SJSA1 (cell line): Measurements from ENCODE around the gene MEPCE. TPM values are rescaled to one million over a fixed set of nuclear protein-coding genes. Genes with fewer than 3 reads are reported as not detected.
A peak's percentile ranks its signal among the peaks of the same experiment; 100 is the strongest.

Source experiments
- DNase-seq, 2 experiments: peaks; one replicate each; pipeline ENCODE4 v3.0.0-alpha.2; 2015 to 2020; ENCODE audit warnings: low spot score in 2 of 2, low read depth in 1 of 2
- H3K27ac ChIP-seq: fragments of 250-450 bp; sonication (Bioruptor Pico); 2 replicates; pipeline ENCODE4 v1.5.1; 2020; ENCODE audit warnings: mild to moderate bottlenecking, moderate library complexity
- H3K27me3 ChIP-seq: fragments of 250-450 bp; sonication (Bioruptor Pico); replicated peaks from 2 replicates; pipeline ENCODE4 v1.5.1; 2020; ENCODE audit warnings: mild to moderate bottlenecking, moderate library complexity
- H3K36me3 ChIP-seq: fragments of 250-450 bp; sonication (Bioruptor Pico); 2 replicates; pipeline ENCODE4 v1.5.1; 2020; ENCODE audit warnings: mild to moderate bottlenecking
- H3K4me1 ChIP-seq: fragments of 250-450 bp; sonication (Bioruptor Pico); replicated peaks from 2 replicates; pipeline ENCODE4 v1.6.1; 2021; ENCODE audit warnings: mild to moderate bottlenecking
- H3K4me3 ChIP-seq: fragments of 250-450 bp; sonication (Bioruptor Pico); 2 replicates; pipeline ENCODE4 v1.5.1; 2020; ENCODE audit warnings: mild to moderate bottlenecking
- H3K9me3 ChIP-seq: fragments of 250-450 bp; sonication (Bioruptor Pico); replicated peaks from 2 replicates; pipeline ENCODE4 v1.5.1; 2020; ENCODE audit warnings: mild to moderate bottlenecking
- total RNA-seq: library from RNA; depleted of rRNA; stranded (reverse); fragments of >200 nt; shearing (Covaris generic); gene quantifications from 2 replicates; pipeline ENCODE4 v1.2.3, GENCODE V29; 2014

MEPCE gene
- total RNA-seq, 1 experiment from 2014 or later, result 25.6 TPM

GRCh38 chr7:100419660-100420226 lies 9.9 kb upstream of the MEPCE start:
- H3K4me1 ChIP-seq, result no peaks in the 10 kb centered on the region
- no peak overlapping the region for H3K4me3 ChIP-seq
- H3K27ac ChIP-seq, result no peak overlapping the region
- H3K9me3 ChIP-seq, result no peaks in the 10 kb centered on the region
- DNase-seq, result no peak
- no peaks in the 10 kb centered on the region for H3K36me3 ChIP-seq
- H3K27me3 ChIP-seq, result peaks cover 15% of the 10 kb centered on the region

GRCh38 chr7:100423315-100423714 lies 6.3 kb upstream of the MEPCE start:
- Histone ChIP-seq H3K27ac (no peak overlapping the region), H3K36me3 (no peaks in the 10 kb centered on the region), H3K9me3 (no peaks in the 10 kb centered on the region), H3K27me3 (peaks cover 4% of the 10 kb centered on the region), H3K4me1 (peaks cover 4% of the 10 kb centered on the region), H3K4me3 (no peak overlapping the region)
- no peak for DNase-seq

- no peak overlapping the region for H3K4me3 ChIP-seq
- no peak overlapping the region for H3K27ac ChIP-seq
- H3K36me3 ChIP-seq, result peaks cover 5% of the 10 kb centered on the region
- no peaks in the 10 kb centered on the region; the same call in 1 of the 2 replicates for H3K27me3 ChIP-seq
- DNase-seq, result no peak
- H3K9me3 ChIP-seq, result no peaks in the 10 kb centered on the region
- H3K4me1 ChIP-seq, result peaks cover 4% of the 10 kb centered on the region
Observed at GRCh38 chr7:100425347-100425746, 4.3 kb upstream of the MEPCE start.

GRCh38 chr7:100426516-100426915 lies 3.1 kb upstream of the MEPCE start:
- Histone ChIP-seq H3K4me3 (no peak overlapping the region), H3K27ac (no peak overlapping the region), H3K36me3 (peaks cover 16% of the 10 kb centered on the region), H3K9me3 (no peaks in the 10 kb centered on the region), H3K4me1 (peaks cover 15% of the 10 kb centered on the region), H3K27me3 (no peaks in the 10 kb centered on the region)
- DNase-seq, result no peak

- no peaks in the 10 kb centered on the region for H3K27me3 ChIP-seq
- peaks cover 29% of the 10 kb centered on the region for H3K36me3 ChIP-seq
- H3K9me3 ChIP-seq, result no peaks in the 10 kb centered on the region
- DNase-seq, result no peak
- no peak overlapping the region for H3K27ac ChIP-seq
- peak overlapping the region; percentile 92 for H3K4me3 ChIP-seq
- peaks cover 15% of the 10 kb centered on the region for H3K4me1 ChIP-seq
Observed at GRCh38 chr7:100427762-100428198, 1.9 kb upstream of the MEPCE start.

- peak; percentile 95 to 99 for DNase-seq
- Histone ChIP-seq H3K9me3 (no peaks in the 10 kb centered on the region), H3K27ac (peak within 1 kb of the TSS; percentile 97), H3K4me3 (peak within 1 kb of the TSS; percentile 92), H3K36me3 (peaks cover 35% of the 10 kb centered on the region), H3K4me1 (peaks cover 15% of the 10 kb centered on the region), H3K27me3 (no peaks in the 10 kb centered on the region)
Observed at GRCh38 chr7:100428199-100428966, 1.2 kb upstream of the MEPCE start, which contains the start of gene ZCWPW1. Gene ZCWPW1, minus strand, starts transcription at chr7:100428703. Its CDS starts 8,054 bp downstream, at chr7:100420649.

GRCh38 chr7:100428967-100429636 lies 529 bp upstream of the MEPCE start:
- peak; percentile 100 for DNase-seq
- H3K27ac ChIP-seq, result peak overlapping the region; percentile 97
- no peaks in the 10 kb centered on the region for H3K27me3 ChIP-seq
- H3K4me3 ChIP-seq, result peak overlapping the region; percentile 92
- H3K9me3 ChIP-seq, result no peaks in the 10 kb centered on the region
- H3K4me1 ChIP-seq, result peaks cover 15% of the 10 kb centered on the region
- peaks cover 42% of the 10 kb centered on the region for H3K36me3 ChIP-seq

GRCh38 chr7:100430493-100431285 lies 1.1 kb downstream of the MEPCE start:
- H3K27me3 ChIP-seq, result no peaks in the 10 kb centered on the region
- H3K4me1 ChIP-seq, result peaks cover 27% of the 10 kb centered on the region
- peaks cover 58% of the 10 kb centered on the region for H3K36me3 ChIP-seq
- no peaks in the 10 kb centered on the region for H3K9me3 ChIP-seq
- peak overlapping the region; percentile 97 for H3K27ac ChIP-seq
- peak overlapping the region; percentile 92 for H3K4me3 ChIP-seq
- DNase-seq, result peak in 1 of 2 experiments; percentile 20

- Histone ChIP-seq H3K4me1 (peaks cover 30% of the 10 kb centered on the region), H3K27ac (no peak overlapping the region), H3K27me3 (no peaks in the 10 kb centered on the region), H3K4me3 (no peak overlapping the region), H3K36me3 (peaks cover 64% of the 10 kb centered on the region), H3K9me3 (no peaks in the 10 kb centered on the region)
- DNase-seq, result no peak
Observed at GRCh38 chr7:100431286-100431735, 1.7 kb downstream of the MEPCE start.

- peaks cover 64% of the 10 kb centered on the region for H3K36me3 ChIP-seq
- no peak overlapping the region for H3K4me3 ChIP-seq
- H3K27ac ChIP-seq, result no peak overlapping the region
- peaks cover 35% of the 10 kb centered on the region for H3K4me1 ChIP-seq
- no peak for DNase-seq
- H3K27me3 ChIP-seq, result no peaks in the 10 kb centered on the region
- H3K9me3 ChIP-seq, result no peaks in the 10 kb centered on the region
Observed at GRCh38 chr7:100432053-100432452, 2.4 kb downstream of the MEPCE start.

- no peak overlapping the region for H3K4me3 ChIP-seq
- H3K27ac ChIP-seq, result no peak overlapping the region
- peaks cover 64% of the 10 kb centered on the region for H3K36me3 ChIP-seq
- DNase-seq, result no peak
- no peaks in the 10 kb centered on the region for H3K9me3 ChIP-seq
- H3K4me1 ChIP-seq, result peaks cover 35% of the 10 kb centered on the region
- H3K27me3 ChIP-seq, result no peaks in the 10 kb centered on the region
Observed at GRCh38 chr7:100432621-100433275, 3.1 kb downstream of the MEPCE start.

- H3K4me3 ChIP-seq, result no peak overlapping the region
- H3K36me3 ChIP-seq, result peaks cover 64% of the 10 kb centered on the region
- no peaks in the 10 kb centered on the region for H3K9me3 ChIP-seq
- DNase-seq, result no peak
- peaks cover 30% of the 10 kb centered on the region for H3K4me1 ChIP-seq
- H3K27ac ChIP-seq, result no peak overlapping the region
- H3K27me3 ChIP-seq, result no peaks in the 10 kb centered on the region
Observed at GRCh38 chr7:100433276-100433591, 3.6 kb downstream of the MEPCE start.
